Measurements from ENCODE around the gene PRKCE. TPM values are rescaled to one million over a fixed set of nuclear protein-coding genes. Genes with fewer than 3 reads are reported as not detected.

Gene PRKCE
- total RNA-seq, 1 experiment from 2014 or later: 1.3 TPM

GRCh38 chr2:45894211-45894610, 242.7 kb downstream of the PRKCE start:
- Histone ChIP-seq H3K14ac (ENCODE audit: insufficient read depth, low read length) (no peak overlapping the region), H2BK12ac (ENCODE audit: insufficient read length, low read depth, low read length) (no peak overlapping the region), H3K9me3 (ENCODE audit: control insufficient read depth, low read depth, low read length) (no peaks in the 10 kb centered on the region), H3K79me1 (ENCODE audit: insufficient read depth, low read depth, low read length, poor library complexity, severe bottlenecking) (no peaks in the 10 kb centered on the region), H3K56ac (ENCODE audit: insufficient read length, low read depth, low read length) (no peak overlapping the region), H2BK5ac (ENCODE audit: insufficient read length, low read length) (no peak overlapping the region), H3K9ac (ENCODE audit: extremely low read depth, insufficient read length, low read length) (no peak overlapping the region), H2BK20ac (ENCODE audit: low read depth, low read length, poor library complexity, severe bottlenecking) (no peak overlapping the region), H3K23ac (ENCODE audit: insufficient read length, low read depth, low read length) (no peak overlapping the region), H3K79me2 (ENCODE audit: insufficient read depth, low read length) (no peaks in the 10 kb centered on the region), H4K20me1 (ENCODE audit: control insufficient read depth, insufficient read depth, insufficient read length) (no peaks in the 10 kb centered on the region), H2AFZ (ENCODE audit: low read length) (no peak overlapping the region), H3K4me2 (ENCODE audit: insufficient read depth, insufficient read length, low read length) (no peak overlapping the region), H3K27ac (ENCODE audit: insufficient read length, low read depth, low read length) (no peak overlapping the region), H4K91ac (ENCODE audit: insufficient read length, low read depth, low read length) (no peak overlapping the region), H4K8ac (replicated peaks; ENCODE audit: insufficient read length, low read depth, low read length) (no peak overlapping the region), H3K4ac (ENCODE audit: low read depth, low read length) (no peak overlapping the region), H2BK15ac (ENCODE audit: low read depth, low read length) (no peak overlapping the region), H2AK5ac (ENCODE audit: insufficient read length, low read length) (no peak overlapping the region), H3K4me1 (ENCODE audit: insufficient read depth, low read length) (no peaks in the 10 kb centered on the region), H3K18ac (ENCODE audit: insufficient read length, low read depth, low read length) (no peak overlapping the region), H4K5ac (ENCODE audit: insufficient read length, low read depth, low read length) (no peak overlapping the region), H3T11ph (ENCODE audit: low read length) (no peak overlapping the region), H3K23me2 (ENCODE audit: insufficient read length, low read depth, low read length, poor library complexity, severe bottlenecking) (no peaks in the 10 kb centered on the region), H2BK120ac (ENCODE audit: low read depth, low read length, poor library complexity, severe bottlenecking) (no peak overlapping the region), H3K27me3 (ENCODE audit: insufficient read depth, low read length) (no peaks in the 10 kb centered on the region)
- Mint-ChIP-seq H3K27me3 (ENCODE audit: low read depth) (peaks cover 2% of the 10 kb centered on the region), H3K4me3 (no peak overlapping the region), H3K4me1 (no peaks in the 10 kb centered on the region), H3K36me3 (ENCODE audit: insufficient read depth in 1 of 3, low read depth in 3 of 3) (no peaks in the 10 kb centered on the region), H3K9me3 (no peaks in the 10 kb centered on the region), H3K27ac (no peak overlapping the region)
- no peak for DNase-seq
- no CpG with 5 or more reads among the region's 4 CpGs for WGBS (ENCODE audit: extremely low coverage, insufficient read length, low lambda C conversion rate)
- TF ChIP-seq CTCF (conservative IDR thresholded peaks at IDR 0.05): no peak
